Stimulated activated naive CD4-positive, alpha-beta T cell treated with Interleukin-2 at 50 U/mL for 16 hours (primary cell): Measurements from ENCODE around the gene NELL2.
A peak's percentile ranks its signal among the peaks of the same experiment; 100 is the strongest.
"Not testable (repeated sequence)": the region's sequence is repeated elsewhere in the genome, so short reads cannot be mapped to it uniquely, and the experiment has no call there.

Source experiments
- DNase-seq: peaks from one replicate; lab custom pipeline; 2025; lab: John Stamatoyannopoulos, UW

The NELL2 gene

GRCh38 chr12:44778863-44779262 is 97.3 kb downstream of the NELL2 start:
- DNase-seq: no peak

- no peak for DNase-seq
Measured at GRCh38 chr12:44777044-44777443, 99.1 kb downstream of the NELL2 start.

GRCh38 chr12:44775901-44776300 is 100.2 kb downstream of the NELL2 start:
- DNase-seq: no peak

GRCh38 chr12:44774815-44775411 is 101.2 kb downstream of the NELL2 start:
- DNase-seq: peak; percentile 52

GRCh38 chr12:44771485-44772021 is 104.6 kb downstream of the NELL2 start:
- no peak for DNase-seq

- no peak for DNase-seq
Measured at GRCh38 chr12:44765796-44766195, 110.3 kb downstream of the NELL2 start.

- DNase-seq: no peak
Measured at GRCh38 chr12:44763021-44763420, 113.1 kb downstream of the NELL2 start.

GRCh38 chr12:44759289-44759688 is 116.8 kb downstream of the NELL2 start:
- DNase-seq: no peak

GRCh38 chr12:44750468-44750867 is 125.6 kb downstream of the NELL2 start:
- DNase-seq: no peak

GRCh38 chr12:44749566-44749965 is 126.5 kb downstream of the NELL2 start:
- DNase-seq: no peak

- no peak for DNase-seq
Measured at GRCh38 chr12:44748950-44749468, 127.1 kb downstream of the NELL2 start.

GRCh38 chr12:44741292-44741980 is 134.7 kb downstream of the NELL2 start:
- DNase-seq: not testable (repeated sequence)

GRCh38 chr12:44738051-44738450 is 138.1 kb downstream of the NELL2 start:
- DNase-seq: no peak

GRCh38 chr12:44728566-44728965 is 147.5 kb downstream of the NELL2 start:
- no peak for DNase-seq

- no peak for DNase-seq
Measured at GRCh38 chr12:44720265-44720664, 155.8 kb downstream of the NELL2 start.

- no peak for DNase-seq
Measured at GRCh38 chr12:44717612-44718011, 158.5 kb downstream of the NELL2 start.

- DNase-seq: no peak
Measured at GRCh38 chr12:44716711-44717110, 159.4 kb downstream of the NELL2 start.

- DNase-seq: no peak
Measured at GRCh38 chr12:44711736-44712135, 164.4 kb downstream of the NELL2 start.

GRCh38 chr12:44709166-44709565 is 166.9 kb downstream of the NELL2 start:
- DNase-seq: no peak

GRCh38 chr12:44708218-44708617 is 167.9 kb downstream of the NELL2 start:
- DNase-seq: no peak

GRCh38 chr12:44703182-44703910 is 172.8 kb downstream of the NELL2 start:
- DNase-seq: no peak

- no peak for DNase-seq
Measured at GRCh38 chr12:44697511-44697910, 178.6 kb downstream of the NELL2 start.

- DNase-seq: no peak
Measured at GRCh38 chr12:44696542-44696941, 179.6 kb downstream of the NELL2 start.
